SK-N-MC (cell line): ENCODE results near the gene KDM4E.

Source experiments
- EZH2 ChIP-seq: fragments of 200-600 bp; sonication (generic); IDR thresholded peaks from one replicate; pipeline ENCODE4 v1.6.1; 2017; ENCODE audit warnings: antibody characterized with exemption
- FOXP2 ChIP-seq: optimal IDR thresholded peaks from 2 replicates; pipeline ENCODE3; 2011; ENCODE audit warnings: mild to moderate bottlenecking, moderate library complexity; ENCODE audit not compliant: insufficient read depth; ENCODE audit errors: extremely low read length, control extremely low read depth
- POLR2AphosphoS5 ChIP-seq: IDR thresholded peaks from 2 replicates; pipeline ENCODE4 v1.6.1; 2012; ENCODE audit warnings: mild to moderate bottlenecking, low read depth, low read length, borderline replicate concordance

- TF ChIP-seq POLR2AphosphoS5 (no peak), EZH2 (no peak), FOXP2 (no peak)
These were observed 30.3 kb downstream of the KDM4E start for GRCh38 chr11:95055283-95055897.
